Endodermal cell (in vitro differentiated cells): ENCODE data around the gene CNST. TPM values are rescaled to one million over a fixed set of nuclear protein-coding genes. Genes with fewer than 3 reads are reported as not detected.
"Not testable (repeated sequence)": the region's sequence is repeated elsewhere in the genome, so short reads cannot be mapped to it uniquely, and the experiment has no call there.

Experiments
- DNase-seq: peaks from one replicate; pipeline ENCODE4 v3.0.0-alpha.2; 2017
- H3K27ac ChIP-seq: 2 replicates; pipeline ENCODE4 v1.5.1; 2013; ENCODE audit warnings: mild to moderate bottlenecking, low read depth, low read length, moderate library complexity
- H3K27me3 ChIP-seq: 2 replicates; pipeline ENCODE4 v1.6.1; 2013; ENCODE audit warnings: mild to moderate bottlenecking, low read length, moderate library complexity; ENCODE audit not compliant: insufficient read depth, control insufficient read depth, poor library complexity, severe bottlenecking
- H3K36me3 ChIP-seq: 2 replicates; pipeline ENCODE4 v1.7.0; 2013; ENCODE audit warnings: mild to moderate bottlenecking, low read length, moderate library complexity; ENCODE audit not compliant: control insufficient read depth, insufficient read depth
- H3K4me1 ChIP-seq: one replicate; pipeline ENCODE4 v1.7.0; 2013; ENCODE audit warnings: low read length; ENCODE audit not compliant: control insufficient read depth, insufficient read depth
- H3K4me3 ChIP-seq: 2 replicates; pipeline ENCODE4 v1.5.1; 2013; ENCODE audit warnings: mild to moderate bottlenecking, low read length, moderate library complexity
- H3K9ac ChIP-seq: 2 replicates; pipeline ENCODE4 v1.6.1; 2013; ENCODE audit warnings: mild to moderate bottlenecking, low read length, moderate library complexity; ENCODE audit not compliant: poor library complexity, severe bottlenecking; ENCODE audit errors: extremely low read depth
- H3K9me3 ChIP-seq: 2 replicates; pipeline ENCODE4 v1.6.1; 2013; ENCODE audit warnings: mild to moderate bottlenecking, low read length, moderate library complexity; ENCODE audit not compliant: control insufficient read depth
- H3K27ac Mint-ChIP-seq: 2 replicates; pipeline ENCODE4 v1.8.0; 2020; ENCODE audit warnings: mixed read lengths
- H3K27me3 Mint-ChIP-seq: 2 replicates; pipeline ENCODE4 v1.8.0; 2021; ENCODE audit warnings: mild to moderate bottlenecking, mixed read lengths; ENCODE audit not compliant: insufficient read depth
- H3K36me3 Mint-ChIP-seq: 2 replicates; pipeline ENCODE4 v1.8.0; 2020; ENCODE audit warnings: low read depth, mixed read lengths
- H3K4me1 Mint-ChIP-seq: 2 replicates; pipeline ENCODE4 v1.8.0; 2020; ENCODE audit warnings: mixed read lengths
- H3K4me3 Mint-ChIP-seq: 2 replicates; pipeline ENCODE4 v1.8.0; 2020; ENCODE audit warnings: mild to moderate bottlenecking, moderate library complexity, mixed read lengths
- H3K9me3 Mint-ChIP-seq: 2 replicates; pipeline ENCODE4 v1.8.0; 2020; ENCODE audit warnings: mild to moderate bottlenecking, mixed read lengths
- CTCF ChIP-seq: fragments of 200-600 bp; sonication (generic); conservative IDR thresholded peaks from 2 replicates; pipeline ENCODE4 v1.5.0; 2021; ENCODE audit warnings: antibody characterized with exemption, mild to moderate bottlenecking
- WGBS, 2 experiments: methylation state at CpG; one replicate each; pipeline versions ENCODE4 v1.1.5 to v1.1.7; 2013; ENCODE audit warnings: missing lambda C conversion rate in 2 of 2, mixed read lengths in 1 of 2; ENCODE audit not compliant: insufficient coverage in 1 of 2, insufficient read length in 1 of 2; 5-methylcytosine and 5-hydroxymethylcytosine counted together
- total RNA-seq, 2 donors: library from RNA; stranded (reverse); fragmentation: NEBNext Ultra II Directional in 1 of 2; extraction: Animal tissue kit (Norgen Biotek cat#: 25700) in 1 of 2; gene quantifications; 2 replicates in 1 of 2; 3 replicates in 1 of 2; pipeline ENCODE4 v1.2.1, GENCODE V29; 2021

CNST gene
- total RNA-seq, 2 donors from 2014 or later, result 14.7 to 20.3 TPM

GRCh38 chr1:246602194-246602593, 35.9 kb downstream of the CNST start:
- Mint-ChIP-seq H3K9me3 (peaks cover 2% of the 10 kb centered on the region), H3K27ac (no peak overlapping the region), H3K27me3 (no peaks in the 10 kb centered on the region), H3K4me1 (no peaks in the 10 kb centered on the region), H3K4me3 (no peak overlapping the region), H3K36me3 (peaks cover 16% of the 10 kb centered on the region)
- Histone ChIP-seq H3K9me3 (no peaks in the 10 kb centered on the region), H3K27ac (no peak overlapping the region), H3K9ac (no peak overlapping the region), H3K4me3 (no peak overlapping the region), H3K4me1 (no peaks in the 10 kb centered on the region), H3K36me3 (no peaks in the 10 kb centered on the region), H3K27me3 (no peaks in the 10 kb centered on the region)
- WGBS, 2 experiments, result 87 to 96% methylated on average over 3 of the region's 3 CpGs
- no peak for TF ChIP-seq CTCF
- DNase-seq, result no peak

DNA sequence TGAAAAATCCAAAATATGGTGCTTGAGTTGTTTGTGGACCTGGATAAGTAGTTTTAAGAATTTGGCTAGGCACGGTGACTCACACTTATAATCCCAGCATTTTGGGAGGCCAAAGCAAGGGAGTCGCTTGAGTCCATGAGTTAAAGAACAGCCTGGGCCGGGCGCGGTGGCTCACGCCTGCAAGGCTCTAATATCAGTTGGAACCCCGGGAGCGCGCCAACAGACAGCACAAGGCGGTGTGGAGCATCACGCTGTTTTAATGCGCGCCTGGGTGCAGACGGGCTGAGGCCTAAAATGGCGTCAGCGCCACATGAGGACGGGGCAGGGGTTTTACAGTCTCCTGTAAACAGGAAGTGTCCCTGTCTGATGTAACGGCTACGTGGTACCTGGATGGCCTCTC, 39.0 kb downstream of the CNST start:
- not testable (repeated sequence) for H3K27ac ChIP-seq, H3K27ac Mint-ChIP-seq, H3K4me3 ChIP-seq, H3K27me3 ChIP-seq, H3K36me3 ChIP-seq, H3K4me1 ChIP-seq, H3K27me3 Mint-ChIP-seq, H3K4me3 Mint-ChIP-seq, DNase-seq, H3K9ac ChIP-seq, H3K9me3 ChIP-seq, H3K4me1 Mint-ChIP-seq, H3K9me3 Mint-ChIP-seq
- 94 to 96% methylated on average over 16 to 19 of the region's 19 CpGs for WGBS, 2 experiments
- H3K36me3 Mint-ChIP-seq, result peaks cover 19% of the 10 kb centered on the region

- no peaks in the 10 kb centered on the region for H3K9me3 ChIP-seq
- no peak for TF ChIP-seq CTCF
- Mint-ChIP-seq H3K9me3 (peaks cover 2% of the 10 kb centered on the region), H3K27ac (no peak overlapping the region), H3K27me3 (no peaks in the 10 kb centered on the region), H3K4me1 (no peaks in the 10 kb centered on the region), H3K36me3 (peaks cover 18% of the 10 kb centered on the region), H3K4me3 (no peak overlapping the region)
- H3K27ac ChIP-seq, result no peak overlapping the region
- no peak for DNase-seq
- no peaks in the 10 kb centered on the region for H3K36me3 ChIP-seq
- no peak overlapping the region for H3K9ac ChIP-seq
- no peaks in the 10 kb centered on the region for H3K27me3 ChIP-seq
- 93% methylated on average over 16 to 19 of the region's 19 CpGs for WGBS, 2 experiments
- H3K4me3 ChIP-seq, result no peak overlapping the region
- H3K4me1 ChIP-seq, result no peaks in the 10 kb centered on the region
Measured at GRCh38 chr1:246607462-246607861, 41.2 kb downstream of the CNST start.
